ENCODE results near the gene ARRDC1. TPM values are rescaled to one million over a fixed set of nuclear protein-coding genes. Genes with fewer than 3 reads are reported as not detected.

The ARRDC1 gene
- total and polyA plus RNA-seq, 9 of the 15 experiments (the other 6 are each of a cell fraction or from before 2014, with no cell fraction given) = 0.21 to 45.3 (median 18.6) TPM

GRCh38 chr9:137580954-137581322 lies 24.5 kb upstream of the ARRDC1 start:
- CTCF ChIA-PET (ENCODE audit: low intra/inter-chr PET ratio) = no interaction called here
- no peak overlapping the region for H3K4me3 ChIP-seq
- no peak overlapping the region for H3K4me2 ChIP-seq (ENCODE audit: insufficient read depth, low read length)
- FAIRE-seq (no peak), ATAC-seq (no peak), DNase-seq (ENCODE audit: extremely low read depth in 1 of 4, low spot score in 3 of 4) (no peak)
- H3K27me3 ChIP-seq (ENCODE audit: control insufficient read depth in 2 of 2, insufficient read depth in 2 of 2, low read length in 2 of 2) = no peaks in the 10 kb centered on the region
- peak overlapping the region in 1 of 2 experiments; percentile 80; a peak in 2 of 4 replicates for H3K9ac ChIP-seq (ENCODE audit: insufficient read depth in 1 of 2, low read depth in 2 of 2, low read length in 2 of 2)
- no peak overlapping the region for H2AFZ ChIP-seq (ENCODE audit: low read depth, low read length)
- peaks cover 75% of the 10 kb centered on the region; the same call in 2 of the 3 replicates for H3K36me3 ChIP-seq (ENCODE audit: control insufficient read depth, insufficient read depth, low read length)
- H3K4me1 ChIP-seq (replicated peaks in 1 of 2; ENCODE audit: control insufficient read depth in 2 of 2, insufficient read depth in 2 of 2, low read length in 2 of 2) = peaks cover 16 to 59% of the 10 kb centered on the region in 2 experiments
- intact Hi-C loops (cut with micrococcal nuclease) = loop anchor here (10.0 kb wide), 1 partner anchor 94 kb away; no protein-coding TSS in a partner anchor
- in situ Hi-C loops (cut with MboI) = no loop called here
- peaks cover 28% of the 10 kb centered on the region for H3K79me2 ChIP-seq (ENCODE audit: control insufficient read depth, insufficient read depth, low read length)
- peaks cover 8% of the 10 kb centered on the region for H3K9me1 ChIP-seq (ENCODE audit: control insufficient read depth, insufficient read depth, low read length)
- 86% methylated on average over 4 of the region's 4 CpGs for WGBS (ENCODE audit: insufficient coverage, low coverage, missing lambda C conversion rate)
- BruUV-seq (replicated peaks) = no TSS peak
- no peaks in the 10 kb centered on the region for H3K9me3 ChIP-seq (replicated peaks; ENCODE audit: control insufficient read depth, insufficient read depth, low read depth, low read length)
- H3K27ac ChIP-seq (ENCODE audit: extremely low read depth, low read depth, low read length) = no peak overlapping the region
- H4K20me1 ChIP-seq (replicated peaks; ENCODE audit: control insufficient read depth, insufficient read depth, low read length) = peaks cover 4% of the 10 kb centered on the region; the same call in 1 of the 2 replicates
- POLR2A ChIA-PET = interaction anchor here (0.6 to 1.5 kb wide), 5 partner anchors 7 to 315 kb away, joined by 3 to 5 read pairs (median 4); partner anchors contain the start of gene ZMYND19
- TF ChIP-seq CREB5 (CRISPR knock-in tag; IDR thresholded peaks at IDR 0.05) (no peak), MAFF (IDR thresholded peaks at IDR 0.05; ENCODE audit: low read length) (peak; percentile 47), C11orf30 (IDR thresholded peaks at IDR 0.05; ENCODE audit: low read depth) (peak; percentile 77), CC2D1A (IDR thresholded peaks at IDR 0.05) (no peak), ZNF217 (CRISPR knock-in tag; IDR thresholded peaks at IDR 0.05) (no peak), MAFG (tag; conservative IDR thresholded peaks at IDR 0.05) (peak; percentile 67), SRSF7 (optimal IDR thresholded peaks at IDR 0.05; ENCODE audit: low read depth, low read length) (no peak), SOX6 (IDR thresholded peaks at IDR 0.05) (no peak), ZBTB40 (IDR thresholded peaks at IDR 0.05) (no peak), ZBTB40 (CRISPR knock-in tag; IDR thresholded peaks at IDR 0.05) (no peak), MAFK (IDR thresholded peaks at IDR 0.05; ENCODE audit: low read length) (peak; percentile 44; the same call in 1 of the 2 replicates), ZNF316 (IDR thresholded peaks at IDR 0.05) (peak; percentile 79), MTA1 (IDR thresholded peaks at IDR 0.05; ENCODE audit: borderline replicate concordance) (no peak), RUNX1 (IDR thresholded peaks at IDR 0.05; ENCODE audit: low read depth) (no peak), HNRNPH1 (optimal IDR thresholded peaks at IDR 0.05; ENCODE audit: low read depth, low read length) (no peak), CXXC5 (CRISPR knock-in tag; IDR thresholded peaks at IDR 0.05) (no peak)

Data from K562 (cell line).